DND-41 (cell line): Measurements from ENCODE around the gene SAPCD1.

Source experiments
- ATAC-seq: fragments of 200-7000 bp; cut with Tn5 transposase; 3 replicates; pipeline ENCODE4 v1.9.1; 2021; ENCODE audit warnings: low read depth; ENCODE audit not compliant: insufficient read depth
- DNase-seq: peaks from one replicate; pipeline ENCODE4 v3.0.0-alpha.2; 2020
- H2AFZ ChIP-seq: 2 replicates; pipeline ENCODE4 v1.6.0; 2012; ENCODE audit warnings: low read depth, low read length
- H3K27ac ChIP-seq: 2 replicates; pipeline ENCODE4 v1.5.1; 2012; ENCODE audit warnings: low read length, inconsistent platforms
- H3K27me3 ChIP-seq: fragments of 200-600 bp; sonication (generic); 2 replicates; pipeline ENCODE4 v1.6.0; 2012; ENCODE audit warnings: low read length, mild to moderate bottlenecking, inconsistent platforms; ENCODE audit not compliant: insufficient read depth, poor library complexity
- H3K36me3 ChIP-seq: 2 replicates; pipeline ENCODE4 v1.5.1; 2012; ENCODE audit warnings: low read length, inconsistent platforms; ENCODE audit not compliant: insufficient read depth
- H3K4me1 ChIP-seq: 2 replicates; pipeline ENCODE4 v1.5.1; 2012; ENCODE audit warnings: mild to moderate bottlenecking, low read length; ENCODE audit not compliant: insufficient read depth
- H3K4me2 ChIP-seq: 2 replicates; pipeline ENCODE4 v1.6.0; 2012; ENCODE audit warnings: mild to moderate bottlenecking, moderate library complexity, low read length, inconsistent platforms; ENCODE audit not compliant: insufficient read depth
- H3K4me3 ChIP-seq, 2 experiments: fragments of 200-600 bp in 1 of 2; shearing (Covaris generic) in 1 of 2; 2 replicates each; pipeline ENCODE4 v1.5.1; 2012 to 2016; ENCODE audit warnings: inconsistent platforms in 2 of 2, low read length in 2 of 2, mild to moderate bottlenecking in 2 of 2, low read depth in 1 of 2, moderate library complexity in 1 of 2
- H3K79me2 ChIP-seq: 2 replicates; pipeline ENCODE4 v1.6.0; 2012; ENCODE audit warnings: low read length, inconsistent platforms; ENCODE audit not compliant: insufficient read depth
- H3K9ac ChIP-seq: 2 replicates; pipeline ENCODE4 v1.6.0; 2012; ENCODE audit warnings: low read depth, mild to moderate bottlenecking, inconsistent platforms, low read length, moderate library complexity
- H3K9me3 ChIP-seq: 2 replicates; pipeline ENCODE4 v1.5.1; 2012; ENCODE audit warnings: low read length, moderate library complexity, mild to moderate bottlenecking, inconsistent platforms; ENCODE audit not compliant: insufficient read depth, severe bottlenecking
- H4K20me1 ChIP-seq: 2 replicates; pipeline ENCODE4 v1.6.0; 2012; ENCODE audit warnings: low read length; ENCODE audit not compliant: insufficient read depth
- CTCF ChIP-seq: IDR thresholded peaks from 2 replicates; pipeline ENCODE4 v1.5.1; 2012; ENCODE audit warnings: borderline replicate concordance, low read length, moderate library complexity, mild to moderate bottlenecking; ENCODE audit not compliant: poor library complexity, severe bottlenecking; ENCODE audit errors: extremely low read depth
- EZH2 ChIP-seq: IDR thresholded peaks from 3 replicates; pipeline ENCODE4 v1.6.1; 2012; ENCODE audit warnings: borderline replicate concordance, low read depth, mild to moderate bottlenecking, moderate library complexity, low read length, inconsistent platforms; ENCODE audit not compliant: severe bottlenecking

The SAPCD1 gene

GRCh38 chr6:31778999-31779885, 16.8 kb downstream of the SAPCD1 start:
- no peak overlapping the region for H3K4me3 ChIP-seq
- ATAC-seq: no peak
- TF ChIP-seq CTCF (no peak), EZH2 (no peak)
- H3K4me1 ChIP-seq: no peaks in the 10 kb centered on the region
- H3K27me3 ChIP-seq: no peaks in the 10 kb centered on the region
- H3K9ac ChIP-seq: no peak overlapping the region
- H3K27ac ChIP-seq: no peak overlapping the region
- H3K4me2 ChIP-seq: no peak overlapping the region
- peaks cover 67% of the 10 kb centered on the region for H3K36me3 ChIP-seq
- no peaks in the 10 kb centered on the region for H3K79me2 ChIP-seq
- H3K9me3 ChIP-seq: no peaks in the 10 kb centered on the region
- DNase-seq: no peak
- H4K20me1 ChIP-seq: peaks cover 8% of the 10 kb centered on the region
- H2AFZ ChIP-seq: no peak overlapping the region

GRCh38 chr6:31779908-31780307, 17.5 kb downstream of the SAPCD1 start:
- no peak overlapping the region for H3K4me3 ChIP-seq
- H3K9me3 ChIP-seq: no peaks in the 10 kb centered on the region
- no peaks in the 10 kb centered on the region for H3K27me3 ChIP-seq
- DNase-seq (no peak), ATAC-seq (no peak)
- no peak for TF ChIP-seq EZH2
- no peak for TF ChIP-seq CTCF
- no peak overlapping the region for H3K27ac ChIP-seq
- H3K9ac ChIP-seq: no peak overlapping the region
- H3K79me2 ChIP-seq: no peaks in the 10 kb centered on the region
- no peak overlapping the region for H2AFZ ChIP-seq
- H3K4me1 ChIP-seq: no peaks in the 10 kb centered on the region
- peaks cover 8% of the 10 kb centered on the region for H4K20me1 ChIP-seq
- H3K36me3 ChIP-seq: peaks cover 74% of the 10 kb centered on the region
- no peak overlapping the region for H3K4me2 ChIP-seq

DNA sequence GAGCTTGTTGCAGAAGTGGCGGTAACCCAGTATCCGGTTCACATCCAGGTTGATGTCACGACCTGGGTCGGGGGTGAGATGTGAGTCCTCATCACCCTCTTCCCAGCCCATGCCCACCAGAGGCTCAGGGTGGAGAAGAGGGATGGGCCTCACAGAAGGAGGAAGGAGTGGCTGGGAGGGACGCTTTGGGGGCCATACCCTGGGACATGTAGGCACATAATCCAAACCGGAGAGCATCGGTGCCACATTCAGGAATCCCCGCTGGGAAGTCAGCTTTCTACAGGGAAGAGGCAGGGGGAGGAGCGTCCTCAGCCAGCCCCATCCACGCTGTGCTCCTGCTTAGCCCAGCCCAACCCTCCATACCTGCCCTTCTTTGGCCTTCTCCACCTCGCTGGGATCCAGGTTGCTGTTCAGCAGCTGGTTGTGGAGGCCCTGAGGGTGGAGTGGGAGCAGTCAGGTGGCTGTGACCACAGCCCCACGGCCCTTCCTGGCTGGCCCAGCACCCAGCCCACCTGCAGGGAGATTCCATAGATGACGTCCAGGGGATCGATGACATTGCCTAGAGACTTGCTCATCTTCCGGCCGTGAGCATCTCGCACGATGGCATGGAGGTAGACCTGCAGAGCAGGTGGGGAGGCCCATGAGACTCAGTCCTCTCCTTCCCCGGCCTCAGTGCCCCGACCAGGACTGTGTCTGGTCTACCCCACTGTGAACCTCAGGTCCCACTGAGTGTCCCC, 18.2 kb downstream of the SAPCD1 start:
- Histone ChIP-seq H4K20me1 (peaks cover 8% of the 10 kb centered on the region), H3K27me3 (no peaks in the 10 kb centered on the region), H3K36me3 (peaks cover 81% of the 10 kb centered on the region), H3K9me3 (no peaks in the 10 kb centered on the region), H3K27ac (no peak overlapping the region), H3K9ac (no peak overlapping the region), H2AFZ (no peak overlapping the region), H3K79me2 (no peaks in the 10 kb centered on the region), H3K4me3 (no peak overlapping the region), H3K4me2 (no peak overlapping the region), H3K4me1 (no peaks in the 10 kb centered on the region)
- DNase-seq: no peak
- ATAC-seq: no peak
- TF ChIP-seq CTCF (no peak), EZH2 (no peak)
